HG03135 (cell line): ENCODE data around the gene DPYD.
"Not testable (repeated sequence)": the region's sequence is repeated elsewhere in the genome, so short reads cannot be mapped to it uniquely, and the experiment has no call there.

Source experiments
- ATAC-seq: cut with Tn5 transposase; IDR thresholded peaks from one replicate; pipeline ENCODE4 v1.9.1; 2021; ENCODE audit warnings: mild to moderate bottlenecking, moderate library complexity; ENCODE audit not compliant: unreplicated experiment

DPYD gene

GRCh38 chr1:97243973-97244560, 676.8 kb downstream of the DPYD start:
- ATAC-seq = peak; percentile 63

DNA sequence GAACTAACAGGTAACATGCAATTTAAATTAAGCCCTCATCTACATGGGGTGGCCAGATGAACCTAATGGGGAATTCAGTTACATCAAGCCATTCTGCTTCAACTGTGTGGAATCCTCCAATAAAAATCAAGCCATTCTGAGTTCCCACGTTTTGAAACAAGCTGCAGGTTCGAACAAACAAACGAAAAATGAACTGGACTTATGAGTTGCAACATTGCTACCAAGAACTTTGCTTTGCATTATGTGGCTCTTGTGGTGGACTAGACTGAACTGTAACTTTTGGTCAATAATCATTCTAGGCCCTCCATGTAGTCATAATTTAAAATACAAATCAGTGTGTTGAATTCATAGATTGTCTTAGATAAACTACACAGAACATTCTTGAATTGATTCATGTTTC, 682.0 kb downstream of the DPYD start:
- ATAC-seq = no peak

GRCh38 chr1:97231354-97231753, 689.5 kb downstream of the DPYD start:
- not testable (repeated sequence) for ATAC-seq

- no peak for ATAC-seq
Measured at GRCh38 chr1:97212671-97213070, 708.2 kb downstream of the DPYD start.

DNA sequence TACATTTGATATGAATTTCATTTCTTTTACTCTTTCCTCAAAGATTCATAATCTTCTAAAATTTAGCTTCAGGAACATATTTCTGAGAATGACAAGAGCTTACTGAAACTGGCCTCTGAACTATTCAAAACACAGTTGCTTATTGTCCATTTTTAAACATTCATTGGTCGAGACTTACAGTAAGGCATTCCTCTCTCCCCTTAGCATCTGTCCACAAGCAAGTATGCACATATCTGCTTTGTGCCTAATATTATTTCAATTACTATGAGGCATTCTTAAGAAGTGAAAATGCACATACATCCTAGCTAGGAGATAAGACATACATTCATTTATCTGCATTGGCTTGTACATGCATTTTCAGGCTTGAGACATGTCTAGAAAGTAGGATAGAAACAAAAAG, 710.5 kb downstream of the DPYD start:
- ATAC-seq = no peak

GRCh38 chr1:97209381-97209957, 711.4 kb downstream of the DPYD start:
- no peak for ATAC-seq

DNA sequence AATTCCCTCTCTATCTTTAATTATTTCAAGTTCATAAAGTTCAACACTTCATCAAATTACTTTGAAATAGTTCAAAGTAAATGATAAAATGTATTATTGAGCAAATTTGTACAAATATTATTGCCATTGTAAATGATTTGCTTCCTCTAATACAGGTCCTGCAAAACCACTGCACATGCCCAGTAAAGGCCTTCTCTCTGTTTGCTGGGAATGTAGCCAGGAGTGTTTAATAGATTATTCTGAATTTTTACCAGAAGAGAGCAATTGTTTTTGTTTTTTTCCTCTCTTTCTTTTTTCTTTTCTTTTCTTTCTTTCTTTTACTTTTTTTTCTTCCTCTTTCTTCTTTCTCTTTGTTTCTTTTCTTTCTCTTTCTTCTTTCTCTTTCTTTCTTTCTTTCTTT, 713.0 kb downstream of the DPYD start:
- no peak for ATAC-seq

DNA sequence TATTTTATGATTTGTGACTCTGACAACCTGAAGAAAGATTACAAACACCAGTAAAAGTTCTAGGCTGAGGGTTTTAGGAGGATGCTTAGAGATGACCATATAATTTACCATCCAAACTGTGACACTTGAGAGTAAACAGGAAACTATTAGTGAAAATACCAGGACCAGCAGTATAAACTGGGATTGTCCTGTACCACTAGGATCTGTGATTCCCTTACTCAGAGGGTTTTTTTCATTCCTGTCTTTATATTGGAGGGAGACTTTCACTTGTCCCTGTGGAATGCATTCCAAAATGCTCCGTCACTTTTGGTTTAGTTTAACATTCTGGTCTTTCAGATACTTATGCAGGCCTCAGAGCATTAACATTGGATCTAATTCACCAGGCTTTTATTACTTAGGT, 716.4 kb downstream of the DPYD start:
- no peak for ATAC-seq

DNA sequence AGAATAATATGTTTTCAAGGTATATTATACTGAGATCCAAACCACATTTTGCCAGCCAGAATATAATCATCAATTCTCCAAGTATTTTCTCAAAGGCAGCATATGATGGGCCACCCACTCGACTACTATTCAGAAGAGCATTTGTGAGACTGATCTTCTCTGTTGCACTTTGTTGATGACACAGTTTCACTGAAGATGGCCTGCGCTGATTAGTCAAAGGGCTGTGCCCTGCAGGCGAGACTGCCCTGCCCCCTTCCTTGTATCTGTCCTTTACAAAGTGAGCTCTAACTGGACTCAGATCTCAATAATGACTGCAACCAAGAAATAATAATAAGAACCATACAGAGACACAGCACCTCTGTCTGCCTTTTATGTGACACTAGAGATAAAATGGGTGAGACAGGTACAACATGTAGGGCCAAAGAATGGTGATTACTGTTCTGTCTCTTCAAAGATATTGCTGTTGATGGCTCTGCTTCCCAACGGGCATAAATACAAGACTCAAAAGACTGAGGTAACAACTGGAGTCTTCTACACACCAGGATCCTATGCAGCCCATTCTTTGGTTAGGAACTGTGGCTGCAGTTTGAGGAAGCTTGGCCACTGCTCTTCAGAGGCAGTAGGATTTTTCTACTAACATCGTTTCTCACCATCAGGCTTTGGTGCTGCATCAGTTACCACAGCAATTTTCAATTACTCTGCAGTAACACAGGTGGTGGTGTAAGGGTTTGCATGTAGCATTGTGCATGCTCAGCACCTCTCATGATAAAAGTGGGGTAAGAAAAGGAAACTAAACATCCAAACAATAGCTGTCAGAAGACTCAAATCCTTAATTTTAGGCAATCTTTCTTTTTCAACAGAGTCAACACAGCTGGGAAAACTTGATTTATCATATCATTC, 718.1 kb downstream of the DPYD start:
- ATAC-seq = no peak

- no peak for ATAC-seq
Measured at GRCh38 chr1:97201641-97202040, 719.2 kb downstream of the DPYD start.

GRCh38 chr1:97200595-97200994, 720.2 kb downstream of the DPYD start:
- ATAC-seq = no peak

DNA sequence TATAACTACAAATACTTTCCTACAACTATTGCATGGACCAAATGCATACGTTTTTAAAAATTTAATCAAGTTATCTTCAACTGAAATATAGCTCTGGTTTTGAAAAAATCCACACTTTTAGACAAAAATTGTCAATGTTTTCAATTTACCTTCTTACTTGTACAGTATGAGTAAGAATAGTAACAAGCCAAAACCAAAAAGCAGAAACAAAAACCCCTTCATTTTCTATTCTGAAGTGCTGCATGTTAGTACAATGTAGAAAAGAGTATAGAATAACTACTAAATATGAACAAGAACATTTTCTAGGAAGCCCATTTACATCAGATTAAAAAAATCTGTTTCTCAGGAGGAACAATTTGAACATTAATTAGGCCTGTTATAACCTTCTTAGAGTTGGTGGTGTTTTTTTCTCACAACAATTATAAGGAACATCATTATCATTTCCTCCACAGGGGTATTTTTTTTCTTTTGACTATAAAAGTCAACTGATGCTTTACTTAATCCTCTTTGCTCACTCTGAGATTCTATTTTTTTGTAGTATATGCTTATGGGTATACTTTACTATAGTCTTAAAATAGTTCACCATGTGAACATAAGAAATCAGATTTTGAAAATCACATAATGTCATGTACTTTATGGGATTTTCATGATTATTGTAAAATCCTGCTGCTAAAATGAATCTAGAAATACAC, 723.9 kb downstream of the DPYD start:
- ATAC-seq = no peak

- no peak for ATAC-seq
Measured at GRCh38 chr1:97192872-97193572, 727.8 kb downstream of the DPYD start.

DNA sequence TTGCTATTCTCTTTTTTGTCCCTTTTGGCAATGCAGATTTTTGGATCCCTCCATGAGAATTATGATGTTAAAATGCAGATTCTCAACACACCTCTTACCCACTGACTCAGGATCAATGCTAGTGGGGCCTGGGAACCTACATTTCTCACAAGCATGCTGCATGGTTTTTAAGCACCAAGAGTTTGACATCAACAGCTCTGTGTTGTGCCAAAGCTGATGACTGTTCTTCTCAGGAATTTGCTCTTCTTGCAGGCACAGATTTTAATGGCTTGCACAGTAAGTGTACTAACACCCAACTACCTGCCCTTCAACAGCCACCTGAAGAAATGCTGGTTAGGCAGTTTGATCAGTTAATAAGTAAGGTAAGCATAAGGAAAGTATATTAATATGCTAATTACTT, 730.5 kb downstream of the DPYD start:
- no peak for ATAC-seq

DNA sequence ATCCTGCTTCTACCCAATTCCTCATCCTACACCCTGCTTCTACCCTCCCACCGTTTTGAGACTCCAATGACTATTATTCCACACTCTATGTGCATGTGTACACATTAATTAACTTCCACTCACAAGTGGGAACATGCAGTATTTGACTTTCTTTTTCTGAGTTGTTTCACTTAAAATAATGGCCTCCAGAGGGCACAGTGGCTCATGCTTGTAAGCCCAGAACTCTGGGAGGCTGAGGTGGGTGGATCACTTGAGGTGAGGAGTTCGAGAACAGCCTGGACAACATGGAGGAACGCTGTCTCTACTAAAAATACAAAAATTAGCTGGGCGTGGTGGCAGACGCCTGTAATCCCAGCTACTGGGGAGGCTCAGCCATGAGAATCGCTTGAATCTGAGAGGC, 734.5 kb downstream of the DPYD start:
- no peak for ATAC-seq

DNA sequence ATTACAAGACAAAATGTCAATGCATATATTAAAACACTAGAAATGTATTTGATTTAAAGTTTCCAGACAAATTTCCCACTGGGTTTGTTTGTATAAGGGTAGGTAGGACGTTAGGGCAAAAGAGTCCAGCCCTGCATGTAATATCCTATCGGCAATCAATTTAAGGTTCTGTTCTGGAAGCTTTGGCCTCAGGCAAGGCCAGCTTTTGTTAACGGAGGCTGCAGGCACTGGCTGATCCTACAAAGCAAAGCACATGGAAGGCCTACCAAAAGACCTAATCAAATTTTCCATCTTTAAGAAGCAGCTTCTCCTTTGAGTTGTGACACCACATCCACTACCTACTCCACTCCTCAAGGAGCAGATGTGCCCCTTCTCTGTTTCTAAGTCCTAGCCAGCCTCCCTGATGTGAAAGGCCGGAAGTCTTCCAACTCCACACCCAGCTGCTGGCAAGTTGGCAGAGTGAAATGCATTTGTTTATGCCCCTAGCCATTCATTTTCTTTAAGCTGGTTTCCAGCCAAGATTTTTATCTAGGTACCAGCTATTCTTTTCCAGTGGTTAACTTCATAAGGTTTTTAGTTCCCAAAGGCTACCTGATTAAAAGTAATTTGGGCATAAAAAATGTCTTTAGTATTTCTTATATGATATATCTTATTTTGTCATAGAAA, 746.7 kb downstream of the DPYD start:
- ATAC-seq = no peak

- no peak for ATAC-seq
Measured at GRCh38 chr1:97170300-97170699, 750.5 kb downstream of the DPYD start.

DNA sequence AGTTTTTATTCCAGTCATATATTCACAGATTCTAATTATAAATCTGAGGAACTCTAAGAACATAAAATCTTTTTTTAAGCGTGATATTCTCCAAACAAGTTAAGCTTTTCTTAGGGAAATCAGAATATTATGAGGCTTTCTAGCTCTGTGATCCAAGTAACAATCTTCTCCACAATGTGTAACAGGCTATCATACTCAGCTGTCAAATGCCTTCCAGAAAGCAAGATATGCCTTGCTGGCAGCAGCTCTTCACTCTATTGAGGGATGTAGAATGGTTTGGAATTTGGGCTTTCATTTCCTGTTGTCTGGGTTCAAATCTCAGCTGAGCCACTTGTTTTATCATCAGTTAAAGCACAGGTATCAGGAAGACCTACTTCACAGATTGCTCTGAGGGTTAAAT, 752.8 kb downstream of the DPYD start:
- ATAC-seq = no peak

GRCh38 chr1:97167246-97167645, 753.6 kb downstream of the DPYD start:
- ATAC-seq = no peak

DNA sequence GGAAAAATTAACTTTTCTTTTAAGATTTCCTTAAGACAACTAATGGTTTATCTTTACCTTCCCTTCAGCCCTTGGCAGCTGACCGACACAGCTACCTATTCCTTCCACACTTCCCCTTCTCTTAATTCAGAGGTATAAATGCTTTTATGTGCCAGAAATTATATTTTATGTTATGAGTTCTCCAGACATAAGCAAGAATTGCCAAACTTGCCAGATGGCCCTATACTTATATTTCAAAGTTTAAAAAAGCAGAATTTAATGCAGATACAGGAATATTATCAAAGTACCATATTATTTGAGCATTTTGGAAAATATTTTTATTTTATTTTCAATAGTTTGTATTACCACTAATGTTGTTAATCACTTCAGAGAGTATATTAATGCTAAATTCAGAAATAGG, 754.2 kb downstream of the DPYD start:
- ATAC-seq = no peak

GRCh38 chr1:97164276-97164639, 756.6 kb downstream of the DPYD start:
- ATAC-seq = peak; percentile 51
